Panc1 (cell line): ENCODE measurements around the gene SRRM3. TPM values are rescaled to one million over a fixed set of nuclear protein-coding genes. Genes with fewer than 3 reads are reported as not detected.

Experiments used
- ATAC-seq: fragments of 200-7000 bp; cut with Tn5 transposase; 2 replicates; pipeline ENCODE4 v1.9.1; 2020; ENCODE audit warnings: mild to moderate bottlenecking, moderate library complexity
- BruUV-seq: library from RNA; stranded (reverse); fragments of 400-500 nt; replicated peaks from 2 replicates; lab custom pipeline; 2021; lab: Mats Ljungman, UMichigan
- CTCF ChIA-PET: fragments of 300-600 bp; sonication (Branson Sonifier 250); formaldehyde crosslinking; loops from one replicate; lab custom pipeline; 2022; ENCODE audit warnings: antibody characterized with exemption; lab: Charles Lee
- POLR2A ChIA-PET: fragments of 300-600 bp; sonication (Branson Sonifier 250); formaldehyde crosslinking; loops from one replicate; lab custom pipeline; 2022; ENCODE audit warnings: antibody characterized with exemption; lab: Charles Lee
- DNase-seq: peaks from one replicate; pipeline ENCODE4 v3.0.0-alpha.2; 2010; ENCODE audit warnings: low read depth, low spot score
- H3K27ac ChIP-seq: 2 replicates; pipeline ENCODE4 v1.5.1; 2011; ENCODE audit warnings: mild to moderate bottlenecking, low read length, inconsistent platforms
- H3K27me3 ChIP-seq: fragments of 200-500 bp; sonication (Bioruptor generic); 2 replicates; pipeline ENCODE4 v1.6.0; 2014; ENCODE audit warnings: low read length, inconsistent platforms; ENCODE audit not compliant: control insufficient read depth, insufficient read depth
- H3K36me3 ChIP-seq: fragments of 200-500 bp; sonication (Bioruptor generic); 2 replicates; pipeline ENCODE4 v1.5.1; 2014; ENCODE audit warnings: inconsistent platforms, mild to moderate bottlenecking, low read length, moderate library complexity; ENCODE audit not compliant: control insufficient read depth, insufficient read depth
- H3K4me1 ChIP-seq: 2 replicates; pipeline ENCODE4 v1.5.1; 2011; ENCODE audit warnings: inconsistent platforms, mild to moderate bottlenecking, low read length, moderate library complexity; ENCODE audit not compliant: control insufficient read depth, insufficient read depth
- H3K4me3 ChIP-seq, 2 experiments: 2 replicates each; pipeline ENCODE4 v1.5.1; 2011 to 2012; ENCODE audit warnings: low read depth in 2 of 2, low read length in 2 of 2, mild to moderate bottlenecking in 2 of 2, inconsistent platforms in 1 of 2, moderate library complexity in 1 of 2
- H3K9me3 ChIP-seq: fragments of 200-500 bp; sonication (Bioruptor generic); 2 replicates; pipeline ENCODE4 v1.5.1; 2014; ENCODE audit warnings: low read depth, mild to moderate bottlenecking, inconsistent platforms, low read length, moderate library complexity; ENCODE audit not compliant: control insufficient read depth, insufficient read depth
- CTCF ChIP-seq: fragments of 450-650 bp; IDR thresholded peaks from 2 replicates; pipeline ENCODE4 v1.5.1; 2017; ENCODE audit warnings: mild to moderate bottlenecking
- POLR2AphosphoS5 ChIP-seq: IDR thresholded peaks from 2 replicates; pipeline ENCODE4 v1.6.1; 2012; ENCODE audit warnings: mild to moderate bottlenecking, low read depth, low read length, moderate library complexity
- SIN3A ChIP-seq: IDR thresholded peaks from 2 replicates; pipeline ENCODE4 v1.6.1; 2012; ENCODE audit warnings: low read depth, mild to moderate bottlenecking, low read length, moderate library complexity, borderline replicate concordance; ENCODE audit not compliant: insufficient read depth
- TCF7L2 ChIP-seq: IDR thresholded peaks from 2 replicates; pipeline ENCODE4 v1.6.1; 2011; ENCODE audit warnings: mild to moderate bottlenecking, low read depth, low read length, inconsistent platforms
- in situ Hi-C: cut with HindIII; loops from 2 replicates; pipeline ENCODE4 v1.10.0; 2016; ENCODE audit warnings: low sequenced_read_pairs, low pct_unique_long_range_greater_than_20kb
- intact Hi-C: fragments of 100-400 bp; cut with micrococcal nuclease; formaldehyde crosslinking; loops from one replicate; pipeline ENCODE4 v1.10.0; 2022; ENCODE audit not compliant: unreplicated experiment
- total RNA-seq: library from RNA; stranded (reverse); gene quantifications from one replicate; pipeline ENCODE4 v1.2.1, GENCODE V29; 2021; ENCODE audit not compliant: unreplicated experiment
- TF ChIP-seq, protein P1 (sequence below), 2 experiments: IDR thresholded peaks; 2 replicates each; pipeline ENCODE4 v1.6.1; 2011 to 2012; ENCODE audit warnings: low read depth in 2 of 2, control low read depth in 1 of 2, low read length in 1 of 2, mild to moderate bottlenecking in 1 of 2, moderate library complexity in 1 of 2; ENCODE audit not compliant: insufficient read depth in 1 of 2

Gene SRRM3
- total RNA-seq, 1 experiment from 2014 or later: 8.5 TPM

- no peaks in the 10 kb centered on the region for H3K27me3 ChIP-seq
- peak; percentile 54 for ATAC-seq
- H3K4me3 ChIP-seq: peak overlapping the region; percentile 65 to 75
- CTCF ChIA-PET: no interaction called here
- H3K9me3 ChIP-seq: no peaks in the 10 kb centered on the region
- no peaks in the 10 kb centered on the region for H3K4me1 ChIP-seq
- POLR2A ChIA-PET: no interaction called here
- TF ChIP-seq SIN3A (no peak), CTCF (no peak), POLR2AphosphoS5 (no peak), TCF7L2 (no peak)
- TF ChIP-seq, protein P1, sequence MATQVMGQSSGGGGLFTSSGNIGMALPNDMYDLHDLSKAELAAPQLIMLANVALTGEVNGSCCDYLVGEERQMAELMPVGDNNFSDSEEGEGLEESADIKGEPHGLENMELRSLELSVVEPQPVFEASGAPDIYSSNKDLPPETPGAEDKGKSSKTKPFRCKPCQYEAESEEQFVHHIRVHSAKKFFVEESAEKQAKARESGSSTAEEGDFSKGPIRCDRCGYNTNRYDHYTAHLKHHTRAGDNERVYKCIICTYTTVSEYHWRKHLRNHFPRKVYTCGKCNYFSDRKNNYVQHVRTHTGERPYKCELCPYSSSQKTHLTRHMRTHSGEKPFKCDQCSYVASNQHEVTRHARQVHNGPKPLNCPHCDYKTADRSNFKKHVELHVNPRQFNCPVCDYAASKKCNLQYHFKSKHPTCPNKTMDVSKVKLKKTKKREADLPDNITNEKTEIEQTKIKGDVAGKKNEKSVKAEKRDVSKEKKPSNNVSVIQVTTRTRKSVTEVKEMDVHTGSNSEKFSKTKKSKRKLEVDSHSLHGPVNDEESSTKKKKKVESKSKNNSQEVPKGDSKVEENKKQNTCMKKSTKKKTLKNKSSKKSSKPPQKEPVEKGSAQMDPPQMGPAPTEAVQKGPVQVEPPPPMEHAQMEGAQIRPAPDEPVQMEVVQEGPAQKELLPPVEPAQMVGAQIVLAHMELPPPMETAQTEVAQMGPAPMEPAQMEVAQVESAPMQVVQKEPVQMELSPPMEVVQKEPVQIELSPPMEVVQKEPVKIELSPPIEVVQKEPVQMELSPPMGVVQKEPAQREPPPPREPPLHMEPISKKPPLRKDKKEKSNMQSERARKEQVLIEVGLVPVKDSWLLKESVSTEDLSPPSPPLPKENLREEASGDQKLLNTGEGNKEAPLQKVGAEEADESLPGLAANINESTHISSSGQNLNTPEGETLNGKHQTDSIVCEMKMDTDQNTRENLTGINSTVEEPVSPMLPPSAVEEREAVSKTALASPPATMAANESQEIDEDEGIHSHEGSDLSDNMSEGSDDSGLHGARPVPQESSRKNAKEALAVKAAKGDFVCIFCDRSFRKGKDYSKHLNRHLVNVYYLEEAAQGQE (IDR thresholded peaks at IDR 0.05; ENCODE audit: insufficient read depth in 1 of 2, low read depth in 2 of 2, low read length in 1 of 2): no peak
- H3K27ac ChIP-seq: peak overlapping the region; percentile 85
- in situ Hi-C loops: no loop called here
- H3K36me3 ChIP-seq: no peaks in the 10 kb centered on the region; the same call in 1 of the 2 replicates
- TSS peak; percentile 78 for BruUV-seq
- intact Hi-C loops: no loop called here
- DNase-seq: no peak
Measured at GRCh38 chr7:76165973-76166403, 35.7 kb upstream of the SRRM3 start.

DNA sequence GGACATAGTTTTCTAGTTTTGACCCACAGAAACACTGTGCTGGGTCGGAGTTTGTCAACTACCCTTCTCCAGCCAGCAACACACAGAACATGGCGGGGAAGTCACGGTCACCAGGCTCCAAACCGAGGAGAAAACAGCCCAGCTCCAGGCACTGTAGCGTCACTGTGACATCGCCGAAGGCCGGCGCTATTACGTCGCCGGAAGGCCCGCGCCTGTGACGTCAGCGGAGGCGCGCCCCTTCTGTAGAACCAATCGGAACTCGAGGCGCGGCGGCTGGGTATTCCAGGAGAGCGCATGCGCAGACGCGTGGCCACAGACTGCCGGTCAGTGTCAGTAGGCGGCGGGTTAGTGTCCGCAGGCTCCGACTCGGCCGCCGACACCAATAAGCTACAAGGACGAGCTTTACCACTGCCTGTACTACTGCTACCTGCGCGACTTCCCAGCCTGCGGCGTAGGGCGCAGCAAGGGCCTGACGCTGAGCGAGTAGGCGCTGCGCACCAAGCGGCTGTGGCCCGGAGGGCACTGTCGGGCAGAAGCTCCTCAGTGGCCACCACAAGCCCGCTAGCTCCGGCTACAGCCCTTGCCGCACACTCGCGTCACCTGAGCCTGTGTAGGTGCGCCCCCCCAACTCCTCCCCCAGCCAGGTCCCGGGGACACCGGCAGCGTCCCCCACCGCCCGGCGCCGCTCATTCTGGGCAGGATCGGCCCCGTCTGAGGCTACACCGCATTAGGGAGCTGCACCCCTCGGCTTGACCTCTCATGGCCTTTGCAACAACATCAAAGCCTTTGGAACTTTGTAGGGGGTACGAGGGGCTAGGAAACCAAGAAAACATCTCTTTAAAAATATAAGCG lies 35.1 kb upstream of the SRRM3 start:
- no peaks in the 10 kb centered on the region; the same call in 1 of the 2 replicates for H3K36me3 ChIP-seq
- peak overlapping the region; percentile 85 for H3K27ac ChIP-seq
- in situ Hi-C loops: no loop called here
- TF ChIP-seq, protein P1 (IDR thresholded peaks at IDR 0.05; ENCODE audit: insufficient read depth in 1 of 2, low read depth in 2 of 2, low read length in 1 of 2): 0 out of 4 replicates have a peak, but pooled peaks of 1 of the 2 experiments have one; percentile 18
- TF ChIP-seq POLR2AphosphoS5: peak; percentile 52
- no peak; the same call in 1 of the 2 replicates for TF ChIP-seq SIN3A
- TF ChIP-seq TCF7L2: peak; percentile 50; the same call in 1 of the 2 replicates
- TF ChIP-seq CTCF: no peak
- POLR2A ChIA-PET: no interaction called here
- intact Hi-C loops: no loop called here
- CTCF ChIA-PET: interaction anchor here (0.5 to 1.4 kb wide), 4 partner anchors 96 to 290 kb away, joined by 3 to 18 read pairs (median 5); no protein-coding TSS in a partner anchor
- no peaks in the 10 kb centered on the region for H3K4me1 ChIP-seq
- no peaks in the 10 kb centered on the region for H3K27me3 ChIP-seq
- DNase-seq: peak; percentile 92
- BruUV-seq: no TSS peak
- H3K4me3 ChIP-seq: peak overlapping the region; percentile 65 to 75
- ATAC-seq: peak; percentile 97
- H3K9me3 ChIP-seq: no peaks in the 10 kb centered on the region
